Mesothelial cell of epicardium (in vitro differentiated cells): ENCODE data around the gene VEGFD. TPM values are rescaled to one million over a fixed set of nuclear protein-coding genes. Genes with fewer than 3 reads are reported as not detected.
A peak's percentile ranks its signal among the peaks of the same experiment; 100 is the strongest.

Experiments used
- DNase-seq, 2 experiments: peaks; one replicate each; pipeline ENCODE4 v3.0.0; 2021; ENCODE audit warnings: low spot score in 2 of 2; ENCODE audit not compliant: unreplicated experiment in 2 of 2
- H3K27ac Mint-ChIP-seq: 2 replicates; pipeline ENCODE4 v1.8.0; 2021; ENCODE audit warnings: mixed read lengths
- H3K27me3 Mint-ChIP-seq: 2 replicates; pipeline ENCODE4 v1.8.0; 2021; ENCODE audit warnings: low read depth, mixed read lengths
- H3K36me3 Mint-ChIP-seq: 2 replicates; pipeline ENCODE4 v1.8.0; 2021; ENCODE audit warnings: mixed read lengths
- H3K4me1 Mint-ChIP-seq: 2 replicates; pipeline ENCODE4 v1.8.0; 2021; ENCODE audit warnings: mixed read lengths
- H3K4me3 Mint-ChIP-seq: 2 replicates; pipeline ENCODE4 v1.8.0; 2021; ENCODE audit warnings: mild to moderate bottlenecking, moderate library complexity, mixed read lengths
- H3K9me3 Mint-ChIP-seq: 2 replicates; pipeline ENCODE4 v1.8.0; 2021; ENCODE audit warnings: mixed read lengths
- CTCF ChIP-seq: fragments of 200-600 bp; sonication (generic); IDR thresholded peaks from one replicate; pipeline ENCODE4 v1.5.0; 2021; ENCODE audit warnings: antibody characterized with exemption; ENCODE audit not compliant: unreplicated experiment
- total RNA-seq: library from RNA; stranded (reverse); gene quantifications from 3 replicates; pipeline ENCODE4 v1.2.1, GENCODE V29; 2021

VEGFD gene
- total RNA-seq, 1 donor from 2014 or later, result 0.40 TPM

DNA sequence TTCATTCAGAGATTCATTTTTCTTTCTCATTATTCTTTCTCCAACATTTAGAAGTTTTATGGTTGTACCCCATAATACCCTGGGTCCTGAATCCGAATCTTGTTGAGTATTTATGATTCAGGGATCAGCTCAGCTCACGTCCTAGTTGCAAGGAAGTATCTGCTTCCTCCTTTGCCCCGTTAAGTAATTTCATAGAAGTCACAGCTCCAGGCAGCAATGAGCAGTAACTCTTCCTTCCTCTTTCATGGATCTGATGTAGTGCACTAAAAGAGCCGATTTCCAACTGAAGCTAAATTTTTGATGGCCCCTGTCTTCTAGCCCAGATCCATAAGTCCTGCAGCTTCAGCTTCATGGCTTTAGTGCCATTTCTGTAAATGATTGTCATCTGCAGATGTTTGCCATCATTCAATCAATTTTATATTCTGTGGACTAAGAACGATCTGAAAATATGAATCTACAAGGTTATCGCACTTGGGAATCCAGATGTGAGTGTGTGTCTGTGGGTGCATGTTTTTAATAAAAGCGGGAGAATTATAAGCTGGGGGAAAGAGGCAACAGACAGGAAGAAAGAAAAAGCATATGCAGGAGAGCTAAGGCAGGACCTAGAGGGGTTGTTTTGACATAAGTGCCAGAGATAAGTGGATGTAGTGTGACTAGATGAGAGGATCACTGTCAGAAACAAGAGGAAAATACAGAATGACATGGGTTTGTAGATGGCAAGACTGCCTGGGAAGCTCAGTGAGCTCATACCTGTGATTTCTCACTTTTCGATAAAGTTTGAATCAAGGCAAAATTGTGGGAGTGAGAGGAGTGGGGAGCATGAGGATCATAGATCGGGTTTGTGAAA lies 17.5 kb downstream of the VEGFD start:
- H3K27me3 Mint-ChIP-seq, result peaks cover 6% of the 10 kb centered on the region
- H3K4me3 Mint-ChIP-seq, result no peak overlapping the region
- no peak for TF ChIP-seq CTCF
- H3K4me1 Mint-ChIP-seq, result peaks cover 4% of the 10 kb centered on the region
- peak overlapping the region; percentile 17 for H3K27ac Mint-ChIP-seq
- DNase-seq, result no peak
- no peaks in the 10 kb centered on the region for H3K36me3 Mint-ChIP-seq
- H3K9me3 Mint-ChIP-seq, result no peaks in the 10 kb centered on the region

GRCh38 chrX:15359701-15360100 lies 24.5 kb downstream of the VEGFD start:
- no peaks in the 10 kb centered on the region for H3K36me3 Mint-ChIP-seq
- peaks cover 7% of the 10 kb centered on the region for H3K9me3 Mint-ChIP-seq
- no peak for TF ChIP-seq CTCF
- H3K27ac Mint-ChIP-seq, result no peak overlapping the region
- H3K4me3 Mint-ChIP-seq, result no peak overlapping the region
- peaks cover 12% of the 10 kb centered on the region for H3K27me3 Mint-ChIP-seq
- no peak for DNase-seq
- H3K4me1 Mint-ChIP-seq, result no peaks in the 10 kb centered on the region

- DNase-seq, result no peak
- Mint-ChIP-seq H3K9me3 (peaks cover 7% of the 10 kb centered on the region), H3K27me3 (peaks cover 12% of the 10 kb centered on the region), H3K4me3 (no peak overlapping the region), H3K4me1 (no peaks in the 10 kb centered on the region), H3K27ac (no peak overlapping the region), H3K36me3 (no peaks in the 10 kb centered on the region)
- no peak for TF ChIP-seq CTCF
Measured at GRCh38 chrX:15358533-15358932, 25.7 kb downstream of the VEGFD start.

DNA sequence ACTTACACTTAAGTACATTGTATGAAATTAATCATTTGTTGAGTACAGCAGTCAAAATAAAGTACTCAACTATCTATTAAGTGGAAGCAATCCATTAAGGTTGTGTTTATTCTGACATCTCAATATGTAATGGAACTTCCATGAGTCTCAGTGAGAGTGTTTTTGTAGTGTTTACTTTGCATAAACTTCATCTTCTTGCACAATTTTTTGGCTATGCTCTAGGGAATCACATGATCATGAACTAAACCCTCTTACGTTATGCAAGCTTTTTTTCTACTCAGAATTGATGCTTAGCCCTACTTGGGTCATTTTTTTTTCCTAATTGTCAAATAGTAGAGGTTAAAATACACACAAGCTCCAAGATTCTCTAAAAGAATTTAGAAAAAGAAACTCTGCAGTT lies 27.8 kb downstream of the VEGFD start:
- Mint-ChIP-seq H3K9me3 (peaks cover 7% of the 10 kb centered on the region), H3K4me3 (no peak overlapping the region), H3K36me3 (no peaks in the 10 kb centered on the region), H3K4me1 (no peaks in the 10 kb centered on the region), H3K27ac (no peak overlapping the region), H3K27me3 (peaks cover 12% of the 10 kb centered on the region)
- no peak for DNase-seq
- TF ChIP-seq CTCF, result no peak

- H3K27ac Mint-ChIP-seq, result no peak overlapping the region
- peaks cover 14% of the 10 kb centered on the region for H3K27me3 Mint-ChIP-seq
- H3K4me1 Mint-ChIP-seq, result peaks cover 1% of the 10 kb centered on the region
- no peak overlapping the region for H3K4me3 Mint-ChIP-seq
- DNase-seq, result no peak
- TF ChIP-seq CTCF, result no peak
- no peaks in the 10 kb centered on the region for H3K9me3 Mint-ChIP-seq
- no peaks in the 10 kb centered on the region for H3K36me3 Mint-ChIP-seq
Measured at GRCh38 chrX:15350329-15350996, 33.8 kb downstream of the VEGFD start.
